ENCODE data around the gene CHST11.
"Not testable (repeated sequence)": the region's sequence is repeated elsewhere in the genome, so short reads cannot be mapped to it uniquely, and the experiment has no call there.

Gene CHST11

DNA sequence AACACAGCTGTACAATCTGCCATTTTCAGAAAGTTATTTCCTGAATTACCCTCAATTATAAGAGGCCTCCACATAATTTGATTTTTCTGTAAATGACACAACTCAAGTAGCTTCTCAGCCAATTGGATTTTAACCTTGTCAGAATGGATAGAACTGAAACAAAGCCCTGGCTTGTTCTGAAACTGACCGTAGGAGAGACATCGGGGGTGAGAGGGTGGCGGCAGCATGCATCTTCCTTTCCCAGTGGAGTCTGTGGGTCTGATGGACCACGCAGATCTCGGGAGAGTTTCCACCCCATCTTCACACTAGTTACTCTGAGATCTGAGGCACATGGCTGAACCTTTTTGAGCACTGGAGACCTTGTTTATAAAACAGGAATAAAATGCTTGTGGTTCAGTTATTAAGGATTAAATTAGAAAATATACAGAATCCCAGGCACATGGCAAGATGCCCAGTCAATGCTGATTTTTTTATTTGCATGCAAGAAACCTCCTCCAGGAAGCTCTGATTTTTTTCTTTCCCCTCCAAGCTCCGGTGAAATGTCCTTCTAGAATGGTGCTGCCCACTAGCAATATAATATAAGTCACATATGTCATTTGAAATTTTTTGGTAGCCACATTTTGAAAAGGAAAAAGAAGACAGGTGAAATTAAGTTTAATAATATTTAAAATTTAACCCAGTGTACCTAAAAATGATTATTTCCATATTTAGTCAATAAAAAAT is 153.9 kb downstream of the CHST11 start:
- DNase-seq, result no peak

DNA sequence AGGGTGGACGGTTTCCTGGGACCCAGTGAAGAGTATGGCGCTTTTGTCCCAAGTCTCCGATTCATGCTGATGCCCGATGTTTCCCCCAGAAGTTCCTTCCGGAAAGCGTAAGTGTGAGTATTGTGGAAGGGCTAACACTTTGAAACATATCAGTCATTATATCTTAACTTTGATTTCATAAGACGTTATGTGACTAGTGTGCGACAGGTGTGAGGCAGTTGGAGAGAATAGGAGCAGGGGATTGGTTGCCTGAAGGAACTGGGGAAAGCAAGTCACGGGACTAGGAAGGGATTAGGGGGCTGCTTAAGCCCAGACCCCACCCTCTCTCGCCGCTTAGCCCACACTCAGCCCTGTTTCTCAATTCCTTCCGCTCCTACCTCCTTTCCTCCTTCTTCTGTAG is 154.9 kb downstream of the CHST11 start:
- no peak for DNase-seq

DNA sequence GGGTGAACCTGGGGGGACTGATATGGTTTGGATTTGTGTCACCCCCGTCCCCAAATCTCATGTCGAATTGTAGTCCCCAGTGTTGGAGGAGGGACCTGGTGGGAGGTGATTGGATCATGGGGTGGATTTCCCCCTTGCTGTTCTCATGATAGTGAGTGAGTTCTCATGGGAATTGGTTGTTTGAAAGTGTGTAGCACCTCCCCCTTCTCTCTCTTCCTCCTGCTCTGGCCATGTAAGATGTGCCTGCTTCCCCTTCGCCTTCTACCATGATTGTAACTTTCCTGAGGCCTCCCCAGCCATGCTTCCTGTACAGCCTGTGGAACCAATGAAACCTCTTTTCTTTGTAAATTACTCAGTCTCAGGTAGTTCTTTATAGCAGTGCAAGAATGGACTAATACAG is 156.6 kb downstream of the CHST11 start:
- not testable (repeated sequence) for DNase-seq

DNA sequence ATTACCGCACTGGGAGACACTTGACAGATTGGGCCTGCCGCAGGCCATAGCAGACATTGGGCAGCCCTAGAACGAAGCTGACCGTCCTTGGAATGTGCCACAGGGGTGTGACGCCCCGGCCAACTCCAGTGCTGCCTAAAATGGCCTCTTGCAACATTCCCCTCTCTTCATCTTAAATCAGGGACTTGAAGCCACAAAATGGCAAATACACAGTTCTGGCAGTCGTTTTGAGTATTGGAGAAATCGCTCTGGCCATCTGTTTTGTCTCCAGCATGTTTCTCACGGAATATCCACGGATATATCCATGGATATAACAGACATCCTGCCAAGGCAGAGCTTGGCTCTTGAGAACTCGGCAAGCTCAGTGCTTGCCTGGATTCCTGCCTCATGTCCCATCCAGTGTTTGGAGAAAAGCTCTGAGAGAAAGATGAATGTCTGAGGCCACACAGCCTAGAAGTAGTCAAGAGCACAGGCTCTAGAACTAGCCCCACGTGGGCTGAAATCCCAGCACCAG is 158.4 kb downstream of the CHST11 start:
- no peak for DNase-seq

DNA sequence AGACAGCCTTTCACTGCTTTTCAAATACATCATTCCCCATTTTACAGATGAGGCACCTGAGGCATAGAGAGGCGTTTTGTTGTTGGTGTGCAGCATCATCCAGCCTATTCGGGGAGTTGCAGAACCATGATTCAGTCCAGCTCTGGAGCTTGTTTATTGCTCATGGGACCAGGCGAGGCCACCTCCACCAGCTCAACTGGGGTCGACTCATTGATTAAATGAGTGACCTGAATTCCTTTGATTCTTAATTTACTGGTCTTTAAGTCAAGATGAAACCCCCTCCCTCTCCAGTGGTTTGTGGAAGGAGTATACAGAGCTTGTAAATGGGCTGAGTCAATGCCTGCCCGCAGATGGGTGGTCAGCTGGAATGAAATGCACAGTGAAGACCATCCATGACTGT is 161.9 kb downstream of the CHST11 start:
- DNase-seq, result no peak

DNA sequence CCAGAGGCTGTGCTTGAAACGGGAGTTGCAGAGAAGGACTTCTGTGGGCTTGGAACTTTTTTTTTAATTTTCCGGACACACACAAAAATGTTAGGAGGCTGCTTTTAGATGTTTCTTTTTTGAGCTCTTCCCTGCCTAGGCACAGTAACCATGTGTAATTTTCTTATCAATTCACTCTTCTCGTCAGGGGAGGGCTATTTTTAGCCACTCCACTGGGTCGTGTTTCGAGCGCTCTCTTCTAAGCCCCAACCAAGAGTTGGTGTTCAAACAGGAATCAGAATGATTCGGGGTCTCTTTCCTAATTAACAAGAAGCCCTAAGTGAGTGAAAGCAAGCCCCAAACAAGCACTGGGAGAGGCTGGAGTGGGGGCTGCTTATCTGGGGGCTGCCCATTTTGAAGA is 162.6 kb downstream of the CHST11 start:
- no peak for DNase-seq

DNA sequence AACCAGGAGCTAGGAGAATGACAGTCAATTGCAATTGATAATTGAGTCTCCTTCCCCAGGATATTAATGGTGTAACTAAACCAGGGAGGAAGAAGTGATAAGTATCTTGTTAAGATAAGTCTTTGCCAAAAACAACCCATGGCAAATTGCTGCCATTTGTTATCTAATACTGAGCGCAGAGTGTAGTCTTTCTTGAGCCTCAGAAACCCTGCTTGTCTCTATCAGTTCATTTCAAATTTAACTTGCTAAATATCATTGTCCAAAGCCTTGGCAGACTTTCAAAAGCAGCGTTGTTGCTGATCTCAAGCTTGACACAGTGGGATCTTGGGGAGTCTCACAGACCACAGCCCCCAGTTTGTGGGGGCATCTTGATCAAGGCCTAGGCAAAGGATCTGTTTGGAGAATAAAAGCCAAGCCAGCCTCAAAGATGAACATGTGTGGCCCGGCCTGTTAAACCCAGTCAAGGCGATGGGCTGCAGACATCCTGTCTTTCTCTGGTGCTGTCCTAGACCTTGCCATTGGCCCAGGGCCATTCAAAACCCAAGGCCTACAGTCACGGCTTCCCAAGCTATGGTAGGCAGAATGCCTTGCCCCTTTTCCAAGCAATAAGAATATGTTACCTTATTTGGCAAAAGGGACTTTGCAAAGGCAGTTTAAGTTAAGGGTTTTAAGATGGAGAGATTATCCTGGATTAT is 164.2 kb downstream of the CHST11 start:
- no peak for DNase-seq

DNA sequence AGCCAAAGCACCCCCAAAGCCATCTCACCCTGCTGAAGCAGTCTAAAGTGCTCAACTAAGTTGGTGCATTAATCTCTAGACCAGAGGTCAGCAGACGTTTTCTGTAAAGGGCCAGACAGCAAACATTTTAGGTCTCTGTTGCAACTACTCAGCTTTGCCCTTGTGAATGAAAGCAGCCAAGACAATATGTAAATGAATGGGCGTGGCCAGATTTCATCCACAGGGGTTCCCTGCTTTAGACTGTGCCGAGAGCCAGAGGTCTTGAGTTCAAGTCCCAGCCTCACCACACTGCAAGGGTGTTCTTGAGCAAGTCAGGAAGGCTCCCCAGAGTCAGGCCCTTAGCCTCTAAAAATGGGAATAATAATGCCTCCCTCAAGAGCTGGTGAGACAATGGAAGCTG is 166.2 kb downstream of the CHST11 start:
- DNase-seq, result no peak

DNA sequence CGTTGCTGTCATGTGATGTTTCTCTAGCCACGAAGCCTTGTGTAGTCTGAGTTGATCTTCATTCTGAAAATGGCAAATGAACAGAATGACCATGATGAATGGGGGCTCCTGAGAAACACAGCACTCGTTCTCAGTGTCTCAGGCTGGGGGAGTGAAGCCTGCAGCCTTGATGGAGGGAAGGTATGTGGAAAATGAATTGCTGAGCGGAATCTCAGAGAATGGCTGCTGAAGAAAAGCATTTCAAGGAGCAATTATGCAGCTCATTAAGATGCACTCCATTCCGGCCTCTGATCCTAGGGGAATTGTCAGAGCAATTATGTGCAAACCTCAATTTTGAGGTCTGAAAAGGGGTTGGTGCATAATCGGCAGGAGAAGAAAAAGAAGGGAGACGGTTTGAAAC is 167.1 kb downstream of the CHST11 start:
- DNase-seq, result no peak

DNA sequence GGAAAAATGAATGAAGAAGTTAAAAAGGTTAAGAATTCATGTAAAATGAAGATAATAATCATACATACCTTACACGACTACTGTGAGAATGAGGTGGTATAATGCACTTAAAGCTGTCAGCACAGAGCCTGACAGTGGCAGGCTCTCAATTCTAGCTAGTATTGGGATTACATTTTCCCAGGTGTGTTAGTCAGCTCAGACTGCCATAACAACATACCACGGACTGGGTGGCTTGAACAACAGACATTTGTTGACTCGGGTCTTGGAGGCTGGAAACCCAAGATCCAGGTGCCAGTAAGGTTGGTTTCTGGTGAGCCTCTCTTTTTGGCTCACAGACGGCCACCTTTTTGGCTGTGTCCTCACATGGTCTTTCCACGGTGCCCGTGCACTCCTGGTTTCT is 167.8 kb downstream of the CHST11 start:
- DNase-seq, result no peak

DNA sequence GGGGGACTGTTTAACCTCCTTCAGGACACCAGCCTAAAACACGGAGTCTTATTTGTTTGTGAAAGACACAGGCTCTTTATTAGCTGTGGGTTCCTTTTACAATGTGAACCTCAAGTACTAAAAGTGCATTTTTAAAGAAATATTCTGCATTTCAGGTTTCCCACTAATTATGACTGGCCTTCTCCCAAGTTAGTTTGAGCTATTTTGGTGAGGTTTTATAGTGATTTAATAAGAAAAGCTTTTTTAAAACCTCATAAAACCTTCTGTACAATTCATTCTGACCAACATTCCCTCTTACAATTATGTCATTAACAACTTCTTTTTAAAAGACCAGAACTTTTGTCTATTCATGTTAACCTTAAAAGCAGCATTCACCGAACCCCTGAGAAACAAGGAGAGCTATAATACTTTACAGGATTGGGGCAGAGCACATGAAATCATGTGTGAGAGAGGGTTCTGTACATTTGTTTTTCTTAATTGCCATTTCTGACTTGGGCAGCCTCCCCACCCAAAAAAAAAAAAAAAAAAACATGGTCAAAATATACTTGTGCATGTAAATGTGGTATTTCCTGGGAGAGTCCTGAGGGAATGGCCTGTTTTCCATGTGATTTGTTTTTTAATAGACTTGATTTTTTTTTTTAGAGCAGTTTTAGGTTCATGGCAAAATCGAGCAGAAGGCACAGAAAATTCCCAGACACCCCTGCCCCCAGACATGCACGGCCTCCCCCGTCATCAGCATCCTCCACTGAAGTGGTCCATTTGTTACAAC is 169.5 kb downstream of the CHST11 start:
- no peak for DNase-seq

DNA sequence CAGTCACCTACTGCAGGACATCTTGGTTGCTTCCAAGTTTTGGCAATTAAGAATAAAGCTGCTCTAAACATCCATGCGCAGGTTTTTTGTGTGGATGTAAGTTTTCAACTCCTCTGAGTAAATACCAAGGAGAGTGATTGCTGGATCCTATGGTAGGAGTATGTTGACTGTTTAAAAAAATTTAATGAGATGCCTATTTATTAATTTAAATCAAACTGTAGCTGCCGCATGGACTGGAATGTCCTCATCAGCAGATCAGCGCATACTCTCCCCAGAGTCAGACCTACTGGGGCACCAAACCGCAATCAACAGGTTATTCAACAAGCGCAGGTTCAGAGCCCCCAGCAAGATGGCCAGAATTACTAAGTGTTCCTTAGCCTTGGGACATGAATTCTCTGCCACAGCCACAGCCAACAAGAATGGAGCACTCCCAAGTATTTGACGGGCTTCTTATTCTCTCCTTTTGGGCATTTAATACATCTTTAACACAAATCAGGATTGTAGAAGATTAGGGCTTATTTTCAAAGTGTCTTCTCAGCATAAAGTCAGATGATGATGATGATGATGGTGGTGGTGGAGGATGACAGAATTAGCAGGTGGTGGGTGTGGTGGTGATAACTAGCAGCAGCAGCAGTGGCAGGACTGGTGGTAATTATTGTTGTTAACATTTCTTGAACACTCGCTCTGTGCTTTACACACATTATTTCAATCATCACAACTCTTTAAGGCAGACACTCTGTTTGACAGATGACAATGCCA is 170.7 kb downstream of the CHST11 start:
- DNase-seq, result no peak

DNA sequence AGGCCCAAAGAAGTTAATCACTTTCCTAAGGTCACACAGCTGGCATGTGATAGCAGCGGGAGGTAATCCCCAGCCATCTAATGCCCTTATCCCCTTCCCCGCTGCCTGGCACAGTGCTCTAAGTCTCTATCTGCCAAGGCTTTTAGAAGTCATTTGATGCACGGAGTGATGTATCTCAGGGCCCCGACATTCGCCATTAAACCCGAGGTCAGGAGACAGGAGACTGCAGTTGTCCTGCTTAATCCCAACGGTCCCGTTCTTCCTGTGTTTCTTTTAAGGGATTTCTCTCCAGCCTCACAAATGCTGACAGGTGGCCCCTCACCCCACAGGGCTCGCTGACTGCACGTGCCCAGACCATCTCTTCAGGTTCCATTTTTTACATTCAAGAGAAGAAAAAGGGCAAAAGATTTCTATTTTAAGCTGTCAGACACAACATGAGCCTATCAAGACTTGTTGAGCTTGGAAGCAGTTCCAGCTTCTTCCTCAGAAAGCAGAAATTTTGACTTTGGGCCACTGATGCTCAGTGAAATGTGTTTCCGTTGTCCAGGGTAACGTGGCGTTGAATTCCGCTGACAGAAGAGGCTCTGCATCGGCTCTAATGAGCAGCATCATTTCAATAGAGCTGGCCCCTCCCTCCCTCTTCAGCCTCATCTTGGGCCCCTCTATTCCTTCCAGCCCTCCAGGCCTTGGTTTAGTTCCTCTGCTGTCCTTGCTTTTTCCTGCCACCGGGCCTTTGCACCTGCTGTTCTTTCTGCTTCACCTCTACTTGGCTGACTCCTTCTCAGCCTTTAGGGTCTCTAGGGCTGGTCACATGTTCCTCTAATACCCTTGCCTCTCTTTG is 171.5 kb downstream of the CHST11 start:
- DNase-seq, result no peak

DNA sequence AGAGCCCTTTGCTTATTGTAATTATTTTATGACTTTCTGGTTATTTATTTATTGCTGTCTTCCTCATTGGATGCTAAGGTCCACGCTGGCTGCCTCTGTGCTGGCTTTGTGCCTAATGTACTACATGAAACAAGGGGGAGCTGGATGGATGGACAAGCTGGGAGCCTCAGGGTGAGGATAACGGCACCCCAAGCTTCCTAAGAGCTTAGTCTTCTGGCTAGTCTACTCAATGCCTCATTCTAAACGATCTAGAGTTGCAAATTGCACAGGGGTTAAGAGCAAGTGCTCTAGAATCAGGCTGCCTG is 172.0 kb downstream of the CHST11 start:
- DNase-seq, result no peak

DNA sequence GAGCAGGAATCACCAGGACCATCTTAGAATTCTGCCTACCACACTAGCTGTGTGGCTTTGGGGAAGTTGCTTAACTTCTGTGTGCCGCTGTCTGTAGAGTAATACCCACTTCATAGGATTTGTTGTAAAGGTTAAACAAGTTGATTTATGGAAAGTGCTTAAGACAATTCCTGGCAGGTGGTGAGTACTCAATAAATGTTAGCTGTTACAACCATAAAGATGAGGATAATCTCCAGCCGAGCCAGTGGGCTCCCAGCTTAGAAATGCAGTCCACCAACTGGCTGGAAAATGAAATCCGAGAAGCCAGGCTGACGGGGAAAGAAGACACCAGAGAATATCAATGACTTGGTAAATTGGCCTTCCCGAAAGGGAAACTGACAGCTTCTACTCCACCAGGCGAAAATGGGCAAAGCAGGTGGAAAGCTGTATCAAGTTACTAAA is 173.5 kb downstream of the CHST11 start:
- no peak for DNase-seq

DNA sequence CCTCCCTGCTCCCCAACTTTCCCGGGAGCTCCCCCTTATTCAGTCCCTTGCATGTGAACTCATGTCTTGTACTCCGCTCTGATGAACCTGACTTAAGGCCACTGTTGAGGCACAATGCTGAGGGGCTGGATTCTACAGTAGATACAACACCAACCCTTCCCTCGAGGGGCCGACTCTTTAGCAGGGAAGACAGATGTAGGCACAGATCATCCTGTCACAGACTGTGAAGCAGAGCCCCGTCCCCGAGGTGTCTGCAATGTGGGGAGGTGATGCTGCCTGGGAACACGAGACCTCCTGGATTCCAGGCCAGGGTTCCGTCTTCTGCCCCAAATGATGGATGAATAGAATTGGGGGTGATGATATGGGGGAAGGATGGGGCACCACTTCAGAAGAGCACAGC is 175.1 kb downstream of the CHST11 start:
- DNase-seq, result no peak

DNA sequence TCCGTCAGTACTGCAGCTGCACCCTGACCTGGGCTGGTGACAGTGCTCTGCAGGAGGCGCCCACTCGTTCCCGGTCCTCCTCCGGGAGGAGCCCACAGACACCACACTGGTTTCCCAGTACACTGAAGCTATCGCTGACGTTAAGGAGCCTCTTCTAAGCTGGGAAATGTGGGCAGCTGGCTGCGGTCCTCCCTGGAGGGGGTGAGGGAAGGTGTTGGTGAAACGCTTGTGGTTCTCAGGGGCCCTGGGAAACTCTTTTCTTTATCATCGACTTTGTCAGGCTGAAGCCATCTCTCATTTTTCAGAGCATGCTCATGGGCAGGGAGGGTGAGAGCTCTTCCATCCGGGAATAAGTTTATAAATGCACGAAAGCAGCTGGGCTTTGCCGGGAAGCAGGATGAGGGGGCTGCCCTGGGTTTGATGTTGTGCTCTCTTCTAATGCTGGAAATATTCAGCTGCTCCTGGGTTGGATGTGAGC is 176.0 kb downstream of the CHST11 start:
- DNase-seq, result no peak

DNA sequence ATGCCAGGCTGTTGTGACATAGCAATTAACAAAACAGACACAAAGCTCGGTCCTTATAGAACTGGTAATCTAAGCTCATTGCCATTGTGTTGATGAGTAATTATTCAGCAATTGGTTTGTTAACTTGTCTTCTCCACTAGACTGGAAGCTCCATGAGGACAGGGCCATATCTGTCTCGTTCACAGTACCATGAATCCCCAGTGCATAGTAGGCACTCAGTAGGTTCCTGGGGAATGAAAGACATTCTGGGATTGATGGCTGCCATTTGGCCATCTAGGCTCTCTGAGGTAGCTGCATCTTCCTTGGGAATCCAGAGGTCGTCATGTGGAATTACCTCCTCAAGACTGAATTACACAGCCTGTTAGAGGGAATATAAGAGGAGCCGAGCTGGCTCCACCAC is 177.3 kb downstream of the CHST11 start:
- DNase-seq, result no peak

DNA sequence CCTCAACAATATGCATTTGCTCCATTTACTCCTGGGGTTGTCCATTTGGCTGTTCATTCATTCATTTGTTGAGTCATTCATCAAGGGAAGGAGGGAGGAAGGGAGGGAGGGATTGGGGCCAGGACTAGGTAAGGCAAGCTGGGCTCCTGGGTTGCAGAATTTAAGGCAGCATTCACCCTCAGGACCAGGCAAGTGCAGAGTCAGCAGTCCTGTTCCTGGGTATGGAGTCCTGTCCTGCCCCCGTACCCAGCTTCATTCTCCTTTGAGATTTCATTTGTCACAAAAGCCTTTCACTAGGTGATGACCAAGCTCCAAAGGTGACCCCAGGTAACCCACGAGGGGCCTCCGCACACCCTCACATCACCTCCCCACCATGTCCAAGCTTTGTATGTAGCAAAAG is 178.1 kb downstream of the CHST11 start:
- no peak for DNase-seq

DNA sequence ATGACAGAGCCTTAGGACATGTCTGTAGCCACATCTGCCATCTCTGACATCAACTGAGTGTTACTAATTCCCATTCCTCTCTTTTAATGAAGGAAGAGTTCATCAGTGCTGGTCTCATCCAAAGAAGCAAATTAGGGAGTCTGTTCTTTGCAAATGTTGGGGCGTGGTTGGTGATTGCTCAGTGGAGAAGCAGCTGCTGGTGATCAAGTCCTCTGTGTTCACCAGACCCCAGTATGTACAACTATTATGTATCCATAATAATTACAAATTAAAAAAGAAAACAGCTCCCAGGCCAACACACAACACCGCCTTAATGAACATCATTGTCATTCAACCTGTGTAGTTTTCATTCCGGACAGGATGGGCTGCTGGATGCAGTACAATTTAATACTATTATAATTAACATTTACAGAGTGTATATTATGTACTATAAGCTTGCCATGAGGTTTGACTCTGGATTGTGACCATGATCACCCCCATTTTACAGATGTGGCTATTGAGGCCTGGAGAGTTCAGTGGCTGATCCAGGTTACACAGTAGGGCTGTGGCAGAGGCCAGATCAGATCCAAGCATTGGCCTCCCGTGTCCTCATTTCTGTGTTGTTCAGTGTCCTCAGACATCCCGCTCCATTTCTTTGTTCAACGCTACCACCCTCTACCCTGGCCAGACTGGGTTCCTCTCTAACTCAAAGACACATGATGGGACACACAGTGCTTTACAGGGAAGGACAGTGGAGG is 179.0 kb downstream of the CHST11 start:
- DNase-seq, result no peak

DNA sequence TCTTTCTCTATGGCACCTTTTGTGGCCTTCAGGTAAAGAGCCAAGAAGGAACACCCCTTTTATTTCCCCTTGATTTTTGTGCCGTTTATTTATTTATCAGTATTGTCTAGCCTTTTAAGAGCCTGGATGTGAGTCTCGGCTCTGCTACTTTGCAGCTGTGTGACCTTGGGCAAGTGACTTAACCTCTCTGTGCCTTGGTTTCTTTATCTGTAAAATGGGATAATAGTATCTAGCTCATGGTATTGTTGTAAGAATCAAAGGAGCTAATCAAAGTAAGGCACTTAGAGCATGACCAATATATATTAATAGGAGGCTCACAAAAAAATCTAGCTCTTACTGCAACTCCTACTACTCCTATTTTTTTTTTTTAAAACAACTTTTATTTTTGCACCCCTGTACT is 179.7 kb downstream of the CHST11 start:
- no peak for DNase-seq
